Measurements from ENCODE around the gene ALKAL2. TPM values are rescaled to one million over a fixed set of nuclear protein-coding genes. Genes with fewer than 3 reads are reported as not detected.

Gene ALKAL2
- total and polyA plus RNA-seq, 2 experiments from 2014 or later: 2.9 to 27.5 TPM

GRCh38 chr2:282371-283263 lies 5.3 kb downstream of the ALKAL2 start:
- Histone ChIP-seq H3K4me2 (no peak overlapping the region), H3K36me3 (replicated peaks; ENCODE audit: insufficient read depth, low read depth) (no peaks in the 10 kb centered on the region), H2AFZ (no peak overlapping the region), H3K4me1 (ENCODE audit: insufficient read depth) (peaks cover 9% of the 10 kb centered on the region), H3K9me2 (replicated peaks; ENCODE audit: insufficient read depth) (no peaks in the 10 kb centered on the region), H3K27me3 (peaks cover 25% of the 10 kb centered on the region), H3K27ac (no peak overlapping the region), H3K79me2 (peaks cover 2% of the 10 kb centered on the region), H3K9me3 (ENCODE audit: low read depth) (no peaks in the 10 kb centered on the region), H4K20me1 (ENCODE audit: insufficient read depth, poor library complexity, severe bottlenecking) (peaks cover 21% of the 10 kb centered on the region), H3K4me3 (no peak overlapping the region)
- TF ChIP-seq EZH2 (IDR thresholded peaks at IDR 0.05; ENCODE audit: borderline replicate concordance) (no peak), CTCF (IDR thresholded peaks at IDR 0.05; ENCODE audit: poor library complexity) (no peak), EZH2phosphoT487 (IDR thresholded peaks at IDR 0.05; ENCODE audit: low read depth, severe bottlenecking, unreplicated experiment) (no peak)
- 97% methylated on average over 12 of the region's 12 CpGs for WGBS (ENCODE audit: low lambda C conversion rate, missing lambda C conversion rate)
- DNase-seq (ENCODE audit: low spot score): no peak

- peaks cover 15% of the 10 kb centered on the region for H3K27me3 ChIP-seq
- no peaks in the 10 kb centered on the region for H3K36me3 ChIP-seq (replicated peaks; ENCODE audit: insufficient read depth, low read depth)
- no peak overlapping the region for H3K27ac ChIP-seq
- H3K4me2 ChIP-seq: no peak overlapping the region
- no peak overlapping the region for H3K4me3 ChIP-seq
- no peaks in the 10 kb centered on the region for H3K4me1 ChIP-seq (ENCODE audit: insufficient read depth)
- no peaks in the 10 kb centered on the region for H3K9me2 ChIP-seq (replicated peaks; ENCODE audit: insufficient read depth)
- no peak overlapping the region for H2AFZ ChIP-seq
- H3K79me2 ChIP-seq: peaks cover 12% of the 10 kb centered on the region
- peaks cover 17% of the 10 kb centered on the region for H4K20me1 ChIP-seq (ENCODE audit: insufficient read depth, poor library complexity, severe bottlenecking)
- H3K9me3 ChIP-seq (ENCODE audit: low read depth): no peaks in the 10 kb centered on the region
- no peak for DNase-seq (ENCODE audit: low spot score)
- 95% methylated on average over 9 of the region's 9 CpGs for WGBS (ENCODE audit: low lambda C conversion rate, missing lambda C conversion rate)
- TF ChIP-seq EZH2phosphoT487 (IDR thresholded peaks at IDR 0.05; ENCODE audit: low read depth, severe bottlenecking, unreplicated experiment) (no peak), EZH2 (IDR thresholded peaks at IDR 0.05; ENCODE audit: borderline replicate concordance) (no peak), CTCF (IDR thresholded peaks at IDR 0.05; ENCODE audit: poor library complexity) (no peak)
These were observed 6.5 kb downstream of the ALKAL2 start for GRCh38 chr2:281381-281780.

GRCh38 chr2:280650-281110 lies 7.2 kb downstream of the ALKAL2 start:
- Histone ChIP-seq H3K27ac (no peak overlapping the region), H3K4me3 (no peak overlapping the region), H2AFZ (no peak overlapping the region), H3K27me3 (peaks cover 8% of the 10 kb centered on the region), H3K4me1 (ENCODE audit: insufficient read depth) (no peaks in the 10 kb centered on the region), H3K36me3 (replicated peaks; ENCODE audit: insufficient read depth, low read depth) (no peaks in the 10 kb centered on the region), H3K79me2 (peaks cover 19% of the 10 kb centered on the region), H3K4me2 (no peak overlapping the region), H4K20me1 (ENCODE audit: insufficient read depth, poor library complexity, severe bottlenecking) (peaks cover 16% of the 10 kb centered on the region), H3K9me3 (ENCODE audit: low read depth) (no peaks in the 10 kb centered on the region), H3K9me2 (replicated peaks; ENCODE audit: insufficient read depth) (no peaks in the 10 kb centered on the region)
- WGBS (ENCODE audit: low lambda C conversion rate, missing lambda C conversion rate): 86% methylated on average over 7 of the region's 7 CpGs
- no peak for DNase-seq (ENCODE audit: low spot score)
- TF ChIP-seq EZH2phosphoT487 (IDR thresholded peaks at IDR 0.05; ENCODE audit: low read depth, severe bottlenecking, unreplicated experiment) (no peak), CTCF (IDR thresholded peaks at IDR 0.05; ENCODE audit: poor library complexity) (no peak), EZH2 (IDR thresholded peaks at IDR 0.05; ENCODE audit: borderline replicate concordance) (no peak)
